Caco-2 (cell line): ENCODE measurements around the gene SGCD. TPM values are rescaled to one million over a fixed set of nuclear protein-coding genes. Genes with fewer than 3 reads are reported as not detected.

ENCODE experiments used
- BruUV-seq: library from RNA; stranded (reverse); fragments of 400-500 nt; replicated peaks from 2 replicates; lab custom pipeline; 2021; lab: Mats Ljungman, UMichigan
- CTCF ChIA-PET: fragments of 300-600 bp; sonication (Branson Sonifier 250); formaldehyde crosslinking; loops from one replicate; lab custom pipeline; 2022; ENCODE audit warnings: antibody characterized with exemption; lab: Charles Lee
- POLR2A ChIA-PET: fragments of 300-600 bp; sonication (Branson Sonifier 250); formaldehyde crosslinking; loops from one replicate; lab custom pipeline; 2022; ENCODE audit warnings: antibody characterized with exemption; lab: Charles Lee
- DNase-seq, 2 experiments: peaks; one replicate each; pipeline versions ENCODE4 v3.0.0 to v3.0.0-alpha.2; 2020 to 2022
- H3K27me3 ChIP-seq: replicated peaks from 2 replicates; pipeline ENCODE4 v1.6.0; 2011; ENCODE audit warnings: low read length; ENCODE audit not compliant: control insufficient read depth, insufficient read depth
- H3K36me3 ChIP-seq: 2 replicates; pipeline ENCODE4 v1.5.1; 2011; ENCODE audit warnings: low read length; ENCODE audit not compliant: control insufficient read depth, insufficient read depth
- H3K4me1 ChIP-seq: fragments of 250-450 bp; sonication (Bioruptor Pico); 2 replicates; pipeline ENCODE4 v1.5.1; 2020; ENCODE audit warnings: mild to moderate bottlenecking
- H3K4me3 ChIP-seq: 2 replicates; pipeline ENCODE4 v1.5.1; 2011; ENCODE audit warnings: low read depth, mild to moderate bottlenecking, control low read depth, low read length
- H3K9me3 ChIP-seq: fragments of 250-450 bp; sonication (Bioruptor Pico); 2 replicates; pipeline ENCODE4 v1.5.1; 2020; ENCODE audit warnings: mild to moderate bottlenecking, moderate library complexity
- H3K27ac Mint-ChIP-seq: one replicate; pipeline ENCODE4 v1.8.0; 2022; ENCODE audit warnings: mixed read lengths; ENCODE audit not compliant: unreplicated experiment
- H3K27me3 Mint-ChIP-seq: one replicate; pipeline ENCODE4 v1.8.0; 2022; ENCODE audit warnings: mixed read lengths; ENCODE audit not compliant: insufficient read depth, unreplicated experiment
- H3K36me3 Mint-ChIP-seq: one replicate; pipeline ENCODE4 v1.8.0; 2022; ENCODE audit warnings: mild to moderate bottlenecking, mixed read lengths; ENCODE audit not compliant: insufficient read depth, unreplicated experiment
- H3K4me1 Mint-ChIP-seq: one replicate; pipeline ENCODE4 v1.8.0; 2022; ENCODE audit warnings: low read depth, mixed read lengths; ENCODE audit not compliant: unreplicated experiment
- H3K4me3 Mint-ChIP-seq: one replicate; pipeline ENCODE4 v1.8.0; 2022; ENCODE audit warnings: mild to moderate bottlenecking, moderate library complexity, mixed read lengths; ENCODE audit not compliant: unreplicated experiment
- H3K9me3 Mint-ChIP-seq: one replicate; pipeline ENCODE4 v1.8.0; 2022; ENCODE audit warnings: mixed read lengths; ENCODE audit not compliant: unreplicated experiment
- CTCF ChIP-seq, 2 experiments: fragments of 200-600 bp in 1 of 2; IDR thresholded peaks; 1 replicate in 1 of 2; 2 replicates in 1 of 2; pipeline versions ENCODE4 v1.5.1 to v1.8.0; 2011 to 2022; ENCODE audit warnings: antibody characterized with exemption in 1 of 2, control low read depth in 1 of 2, inconsistent platforms in 1 of 2, low read depth in 1 of 2, low read length in 1 of 2, mild to moderate bottlenecking in 1 of 2, moderate library complexity in 1 of 2; ENCODE audit not compliant: insufficient read depth in 1 of 2, severe bottlenecking in 1 of 2, unreplicated experiment in 1 of 2
- intact Hi-C: fragments of 100-400 bp; cut with micrococcal nuclease; formaldehyde crosslinking; loops from one replicate; pipeline ENCODE4 v1.10.0; 2022; ENCODE audit not compliant: unreplicated experiment
- total RNA-seq: library from RNA; stranded (reverse); gene quantifications from 2 replicates; pipeline ENCODE4 v1.2.3, GENCODE V29; 2022

The SGCD gene
- total RNA-seq, 1 experiment from 2014 or later, result 0.20 TPM

GRCh38 chr5:156526081-156526925 is 199.3 kb downstream of the SGCD start:
- DNase-seq, result no peak
- H3K9me3 ChIP-seq, result no peaks in the 10 kb centered on the region
- intact Hi-C loops, result no loop called here
- no peaks in the 10 kb centered on the region for H3K27me3 ChIP-seq
- no peaks in the 10 kb centered on the region for H3K36me3 ChIP-seq
- CTCF ChIA-PET, result no interaction called here
- no peaks in the 10 kb centered on the region for H3K27me3 Mint-ChIP-seq
- no peak overlapping the region for H3K27ac Mint-ChIP-seq
- H3K4me3 Mint-ChIP-seq, result no peak overlapping the region
- H3K4me3 ChIP-seq, result no peak overlapping the region
- H3K9me3 Mint-ChIP-seq, result peaks cover 10% of the 10 kb centered on the region
- no TSS peak for BruUV-seq
- no peaks in the 10 kb centered on the region for H3K4me1 Mint-ChIP-seq
- no peaks in the 10 kb centered on the region for H3K36me3 Mint-ChIP-seq
- no peak for TF ChIP-seq CTCF (IDR thresholded peaks at IDR 0.05; ENCODE audit: insufficient read depth in 1 of 2, low read depth in 1 of 2, low read length in 1 of 2, severe bottlenecking in 1 of 2, unreplicated experiment in 1 of 2)
- no peaks in the 10 kb centered on the region for H3K4me1 ChIP-seq
- POLR2A ChIA-PET, result no interaction called here

- no peak overlapping the region for H3K27ac Mint-ChIP-seq
- no peaks in the 10 kb centered on the region for H3K36me3 Mint-ChIP-seq
- H3K4me1 Mint-ChIP-seq, result no peaks in the 10 kb centered on the region
- H3K9me3 ChIP-seq, result no peaks in the 10 kb centered on the region
- H3K27me3 ChIP-seq, result no peaks in the 10 kb centered on the region
- no peak overlapping the region for H3K4me3 ChIP-seq
- H3K9me3 Mint-ChIP-seq, result peaks cover 10% of the 10 kb centered on the region
- H3K4me3 Mint-ChIP-seq, result no peak overlapping the region
- BruUV-seq, result no TSS peak
- ChIA-PET POLR2A (no interaction called here), CTCF (no interaction called here)
- no peak for TF ChIP-seq CTCF (IDR thresholded peaks at IDR 0.05; ENCODE audit: insufficient read depth in 1 of 2, low read depth in 1 of 2, low read length in 1 of 2, severe bottlenecking in 1 of 2, unreplicated experiment in 1 of 2)
- no peak for DNase-seq
- H3K27me3 Mint-ChIP-seq, result no peaks in the 10 kb centered on the region
- no peaks in the 10 kb centered on the region for H3K36me3 ChIP-seq
- intact Hi-C loops, result no loop called here
- no peaks in the 10 kb centered on the region for H3K4me1 ChIP-seq
Observed at GRCh38 chr5:156527611-156528010, 200.6 kb downstream of the SGCD start.

GRCh38 chr5:156528673-156529072 is 201.7 kb downstream of the SGCD start:
- H3K9me3 ChIP-seq, result no peaks in the 10 kb centered on the region
- ChIA-PET POLR2A (no interaction called here), CTCF (no interaction called here)
- H3K9me3 Mint-ChIP-seq, result peaks cover 10% of the 10 kb centered on the region
- no peak for DNase-seq
- H3K27ac Mint-ChIP-seq, result no peak overlapping the region
- H3K4me3 ChIP-seq, result no peak overlapping the region
- H3K27me3 Mint-ChIP-seq, result no peaks in the 10 kb centered on the region
- no peaks in the 10 kb centered on the region for H3K27me3 ChIP-seq
- no peaks in the 10 kb centered on the region for H3K36me3 Mint-ChIP-seq
- no peaks in the 10 kb centered on the region for H3K4me1 Mint-ChIP-seq
- H3K36me3 ChIP-seq, result no peaks in the 10 kb centered on the region
- no peak overlapping the region for H3K4me3 Mint-ChIP-seq
- H3K4me1 ChIP-seq, result no peaks in the 10 kb centered on the region
- no peak for TF ChIP-seq CTCF (IDR thresholded peaks at IDR 0.05; ENCODE audit: insufficient read depth in 1 of 2, low read depth in 1 of 2, low read length in 1 of 2, severe bottlenecking in 1 of 2, unreplicated experiment in 1 of 2)
- BruUV-seq, result no TSS peak
- intact Hi-C loops, result no loop called here
